ENCODE data around the gene MYRIP. TPM values are rescaled to one million over a fixed set of nuclear protein-coding genes. Genes with fewer than 3 reads are reported as not detected.

Gene MYRIP
- total and polyA plus RNA-seq, 12 donors: 0.24 to 4.8 (median 1.4) TPM

- Histone ChIP-seq H3K4me3 (no peak overlapping the region), H3K36me3 (replicated peaks in 1 of 2) (no peaks in the 10 kb centered on the region), H3K9me3 (replicated peaks in 1 of 3) (no peaks in the 10 kb centered on the region), H3K27ac (no peak overlapping the region), H3K4me1 (replicated peaks in 1 of 2) (no peaks in the 10 kb centered on the region), H3K27me3 (no peaks in the 10 kb centered on the region)
- no peak for TF ChIP-seq CTCF (IDR thresholded peaks at IDR 0.05)
- no peak for TF ChIP-seq POLR2A (IDR thresholded peaks at IDR 0.05)
- no peak for DNase-seq
- 71 to 85% (median 78%) methylated on average over 7 of the region's 7 CpGs for WGBS, 4 donors
- intact Hi-C loops (cut with DNase I): no loop called here
These were observed 30.1 kb downstream of the MYRIP start for GRCh38 chr3:39839484-39839883.

GRCh38 chr3:39843440-39843839 lies 34.0 kb downstream of the MYRIP start:
- Histone ChIP-seq H3K4me3 (no peak overlapping the region), H3K4me1 (replicated peaks in 1 of 2) (no peaks in the 10 kb centered on the region), H3K36me3 (replicated peaks in 1 of 2) (no peaks in the 10 kb centered on the region), H3K27me3 (no peaks in the 10 kb centered on the region), H3K27ac (no peak overlapping the region), H3K9me3 (replicated peaks in 1 of 3) (no peaks in the 10 kb centered on the region)
- WGBS, 4 donors: 50 to 69% (median 67%) methylated on average over 1 of the region's 1 CpG
- TF ChIP-seq CTCF (IDR thresholded peaks at IDR 0.05) (no peak), POLR2A (IDR thresholded peaks at IDR 0.05) (no peak)
- DNase-seq: no peak
- intact Hi-C loops (cut with DNase I): no loop called here

GRCh38 chr3:39848365-39848764 lies 39.0 kb downstream of the MYRIP start:
- intact Hi-C loops (cut with DNase I): no loop called here
- Histone ChIP-seq H3K9me3 (replicated peaks in 1 of 3) (no peaks in the 10 kb centered on the region), H3K4me3 (no peak overlapping the region), H3K36me3 (replicated peaks in 1 of 2) (no peaks in the 10 kb centered on the region), H3K27me3 (no peaks in the 10 kb centered on the region), H3K4me1 (replicated peaks in 1 of 2) (no peaks in the 10 kb centered on the region), H3K27ac (no peak overlapping the region)
- TF ChIP-seq CTCF (IDR thresholded peaks at IDR 0.05): no peak
- no peak for TF ChIP-seq POLR2A (IDR thresholded peaks at IDR 0.05)
- no peak for DNase-seq

GRCh38 chr3:39849992-39850715 lies 40.7 kb downstream of the MYRIP start:
- intact Hi-C loops (cut with DNase I): no loop called here
- DNase-seq: no peak
- WGBS, 4 donors: 61 to 71% (median 65%) methylated on average over 3 of the region's 3 CpGs
- no peak overlapping the region for H3K27ac ChIP-seq
- TF ChIP-seq POLR2A (IDR thresholded peaks at IDR 0.05): no peak
- TF ChIP-seq CTCF (IDR thresholded peaks at IDR 0.05): no peak
- no peaks in the 10 kb centered on the region for H3K36me3 ChIP-seq (replicated peaks in 1 of 2)
- H3K9me3 ChIP-seq (replicated peaks in 1 of 3): no peaks in the 10 kb centered on the region
- no peak overlapping the region for H3K4me3 ChIP-seq
- H3K4me1 ChIP-seq (replicated peaks in 1 of 2): no peaks in the 10 kb centered on the region
- H3K27me3 ChIP-seq: no peaks in the 10 kb centered on the region

All from adrenal gland (tissue), 12 donors.